HG03095 (cell line): Measurements from ENCODE around the gene PCDHGB6.
"Not testable (repeated sequence)": the region's sequence is repeated elsewhere in the genome, so short reads cannot be mapped to it uniquely, and the experiment has no call there.

ENCODE experiments used
- ATAC-seq: cut with Tn5 transposase; IDR thresholded peaks from one replicate; pipeline ENCODE4 v1.9.1; 2021; ENCODE audit warnings: moderate library complexity; ENCODE audit not compliant: unreplicated experiment

PCDHGB6 gene

GRCh38 chr5:141388661-141389060, 19.2 kb upstream of the PCDHGB6 start:
- ATAC-seq = no peak

DNA sequence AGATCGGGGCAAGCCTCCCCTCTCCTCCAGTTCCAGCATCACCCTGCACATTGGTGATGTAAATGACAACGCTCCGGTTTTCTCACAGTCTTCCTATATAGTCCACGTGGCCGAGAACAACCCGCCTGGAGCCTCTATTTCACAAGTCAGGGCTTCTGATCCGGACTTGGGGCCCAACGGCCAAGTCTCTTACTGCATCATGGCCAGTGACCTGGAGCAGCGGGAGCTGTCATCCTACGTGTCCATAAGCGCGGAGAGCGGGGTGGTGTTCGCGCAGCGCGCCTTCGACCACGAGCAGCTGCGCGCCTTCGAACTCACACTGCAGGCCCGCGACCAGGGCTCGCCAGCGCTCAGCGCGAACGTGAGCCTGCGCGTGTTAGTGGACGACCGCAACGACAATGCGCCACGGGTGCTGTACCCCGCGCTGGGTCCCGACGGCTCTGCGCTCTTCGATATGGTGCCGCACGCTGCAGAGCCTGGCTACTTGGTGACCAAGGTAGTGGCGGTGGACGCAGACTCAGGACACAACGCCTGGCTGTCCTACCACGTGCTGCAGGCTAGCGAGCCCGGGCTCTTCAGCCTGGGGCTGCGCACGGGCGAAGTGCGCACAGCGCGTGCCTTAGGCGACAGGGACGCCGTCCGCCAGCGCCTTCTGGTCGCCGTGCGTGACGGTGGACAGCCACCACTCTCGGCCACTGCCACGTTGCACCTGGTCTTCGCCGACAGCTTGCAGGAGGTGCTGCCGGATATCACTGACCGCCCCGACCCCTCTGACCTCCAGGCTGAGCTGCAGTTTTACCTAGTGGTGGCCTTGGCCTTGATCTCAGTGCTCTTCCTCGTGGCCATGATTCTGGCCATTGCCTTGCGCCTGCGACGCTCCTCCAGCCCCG, 18.4 kb upstream of the PCDHGB6 start:
- ATAC-seq = no peak

- no peak for ATAC-seq
Observed at GRCh38 chr5:141392429-141393198, 15.2 kb upstream of the PCDHGB6 start, which contains the start of gene PCDHGA8. Gene PCDHGA8 (plus strand): TSS chr5:141392633. CDS start chr5:141392814, 181 bp downstream.

DNA sequence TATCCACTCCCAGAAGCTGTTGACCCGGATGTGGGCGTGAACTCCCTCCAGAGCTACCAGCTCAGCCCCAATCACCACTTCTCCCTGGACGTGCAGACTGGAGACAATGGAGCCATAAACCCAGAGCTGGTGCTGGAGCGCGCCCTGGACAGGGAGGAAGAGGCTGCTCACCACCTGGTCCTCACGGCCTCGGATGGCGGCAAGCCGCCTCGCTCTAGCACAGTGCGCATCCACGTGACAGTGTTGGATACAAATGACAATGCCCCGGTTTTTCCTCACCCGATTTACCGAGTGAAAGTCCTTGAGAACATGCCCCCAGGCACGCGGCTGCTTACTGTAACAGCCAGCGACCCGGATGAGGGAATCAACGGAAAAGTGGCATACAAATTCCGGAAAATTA, 14.6 kb upstream of the PCDHGB6 start:
- ATAC-seq = no peak

DNA sequence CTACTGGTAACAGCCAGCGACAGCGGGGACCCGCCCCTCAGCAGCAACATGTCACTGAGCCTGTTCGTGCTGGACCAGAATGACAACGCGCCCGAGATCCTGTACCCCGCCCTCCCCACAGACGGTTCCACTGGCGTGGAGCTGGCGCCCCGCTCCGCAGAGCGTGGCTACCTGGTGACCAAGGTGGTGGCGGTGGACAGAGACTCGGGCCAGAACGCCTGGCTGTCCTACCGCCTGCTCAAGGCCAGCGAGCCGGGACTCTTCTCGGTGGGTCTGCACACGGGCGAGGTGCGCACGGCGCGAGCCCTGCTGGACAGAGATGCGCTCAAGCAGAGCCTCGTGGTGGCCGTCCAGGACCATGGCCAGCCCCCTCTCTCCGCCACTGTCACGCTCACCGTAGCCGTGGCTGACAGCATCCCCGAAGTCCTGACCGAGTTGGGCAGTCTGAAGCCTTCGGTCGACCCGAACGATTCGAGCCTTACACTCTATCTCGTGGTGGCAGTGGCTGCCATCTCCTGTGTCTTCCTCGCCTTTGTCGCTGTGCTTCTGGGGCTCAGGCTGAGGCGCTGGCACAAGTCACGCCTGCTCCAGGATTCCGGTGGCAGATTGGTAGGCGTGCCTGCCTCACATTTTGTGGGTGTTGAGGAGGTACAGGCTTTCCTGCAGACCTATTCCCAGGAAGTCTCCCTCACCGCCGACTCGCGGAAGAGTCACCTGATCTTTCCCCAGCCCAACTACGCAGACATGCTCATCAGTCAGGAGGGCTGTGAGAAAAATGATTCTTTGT, 13.2 kb upstream of the PCDHGB6 start:
- not testable (repeated sequence) for ATAC-seq

DNA sequence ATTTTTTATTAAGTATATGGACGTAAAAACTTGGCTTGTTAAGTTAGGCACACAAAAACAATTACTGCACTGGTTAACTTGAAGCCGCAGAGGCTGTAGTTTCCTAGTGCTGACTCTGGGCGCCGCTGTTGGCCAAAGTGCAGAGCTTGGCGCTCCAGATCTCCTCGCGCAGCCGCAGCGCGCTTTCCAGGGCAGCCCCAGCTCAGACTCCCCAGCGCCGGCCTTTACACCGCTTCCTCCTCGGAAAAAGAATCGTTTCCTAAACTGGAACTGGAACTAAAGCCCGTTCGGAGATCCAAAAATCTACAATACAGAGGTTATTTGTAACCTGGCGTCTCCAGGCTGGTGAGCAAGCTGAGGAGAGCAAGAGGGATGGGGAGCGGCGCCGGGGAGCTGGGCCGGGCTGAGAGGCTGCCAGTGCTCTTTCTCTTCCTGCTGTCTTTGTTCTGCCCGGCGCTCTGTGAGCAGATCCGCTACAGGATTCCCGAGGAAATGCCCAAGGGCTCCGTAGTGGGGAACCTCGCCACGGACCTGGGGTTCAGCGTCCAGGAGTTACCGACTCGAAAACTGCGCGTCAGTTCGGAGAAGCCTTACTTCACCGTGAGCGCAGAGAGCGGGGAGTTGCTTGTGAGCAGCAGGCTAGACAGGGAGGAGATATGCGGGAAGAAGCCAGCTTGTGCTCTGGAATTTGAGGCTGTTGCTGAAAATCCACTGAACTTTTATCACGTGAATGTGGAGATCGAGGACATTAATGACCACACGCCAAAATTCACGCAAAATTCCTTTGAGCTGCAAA, 9.9 kb upstream of the PCDHGB6 start, which contains the start of gene PCDHGB5:
Gene PCDHGB5 (plus strand): TSS at position 192 of the 796 bp plus-strand sequence. CDS start 181 bp downstream, at position 373.
- peak; percentile 91 for ATAC-seq

DNA sequence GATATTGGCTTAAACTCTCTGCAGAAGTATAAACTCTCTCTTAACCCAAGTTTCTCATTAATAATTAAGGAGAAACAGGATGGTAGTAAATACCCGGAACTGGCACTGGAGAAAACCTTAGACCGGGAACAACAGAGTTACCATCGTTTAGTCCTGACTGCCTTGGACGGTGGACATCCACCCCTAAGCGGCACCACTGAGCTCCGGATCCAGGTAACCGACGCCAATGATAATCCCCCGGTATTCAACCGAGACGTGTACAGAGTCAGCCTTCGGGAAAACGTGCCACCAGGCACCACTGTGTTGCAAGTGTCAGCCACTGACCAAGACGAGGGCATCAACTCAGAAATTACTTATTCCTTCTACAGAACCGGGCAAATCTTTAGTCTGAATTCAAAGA, 9.2 kb upstream of the PCDHGB6 start:
- ATAC-seq = no peak

- ATAC-seq = no peak
Observed at GRCh38 chr5:141399555-141400258, 8.1 kb upstream of the PCDHGB6 start.

DNA sequence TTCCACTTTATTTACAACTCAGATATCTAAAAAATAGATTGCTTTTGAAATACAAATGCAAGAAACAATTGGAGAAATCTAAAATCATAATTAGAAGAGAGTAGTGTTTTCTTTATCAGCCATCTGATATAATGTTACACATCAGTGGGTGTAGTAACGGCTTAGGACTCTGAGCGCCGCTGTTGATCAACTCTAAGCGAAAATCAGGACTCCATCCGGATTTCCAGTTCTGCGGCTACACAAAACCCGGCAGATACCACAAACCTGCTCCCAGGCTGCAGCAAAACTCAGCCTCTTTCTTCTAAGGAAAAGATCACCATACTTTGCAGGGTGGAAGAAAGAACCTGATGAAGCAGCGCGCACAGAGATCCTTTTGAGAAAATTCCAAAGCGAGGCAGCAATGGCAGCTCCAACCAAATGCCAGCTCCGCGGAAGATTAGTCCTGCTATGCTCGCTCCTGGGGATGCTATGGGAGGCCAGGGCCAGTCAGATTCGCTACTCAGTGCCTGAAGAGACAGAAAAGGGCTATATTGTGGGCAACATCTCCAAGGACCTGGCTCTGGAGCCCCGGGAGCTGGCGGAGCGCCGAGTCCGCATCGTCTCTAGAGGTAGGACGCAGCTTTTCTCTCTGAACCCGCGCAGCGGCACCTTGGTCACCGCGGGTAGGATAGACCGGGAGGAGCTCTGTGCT, 5.1 kb upstream of the PCDHGB6 start, which contains the start of gene PCDHGA9:
Gene PCDHGA9 (plus strand): TSS at position 226 of the 691 bp plus-strand sequence. CDS start 175 bp downstream, at position 401.
- ATAC-seq = no peak

DNA sequence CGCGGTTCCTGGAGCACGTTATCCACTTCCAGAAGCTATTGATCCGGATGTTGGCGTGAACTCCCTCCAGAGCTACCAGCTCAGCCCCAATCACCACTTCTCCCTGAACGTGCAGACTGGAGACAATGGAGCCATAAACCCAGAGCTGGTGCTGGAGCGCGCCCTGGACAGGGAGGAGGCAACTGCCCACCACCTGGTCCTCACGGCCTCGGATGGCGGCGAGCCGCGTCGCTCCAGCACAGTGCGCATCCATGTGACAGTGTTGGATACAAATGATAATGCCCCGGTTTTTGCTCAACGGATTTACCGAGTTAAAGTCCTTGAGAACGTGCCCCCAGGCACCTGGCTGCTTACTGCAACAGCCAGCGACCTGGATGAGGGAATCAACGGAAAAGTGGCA, 4.4 kb upstream of the PCDHGB6 start:
- no peak for ATAC-seq

- no peak for ATAC-seq
Observed at GRCh38 chr5:141409598-141410306, 1.9 kb downstream of the PCDHGB6 start.

DNA sequence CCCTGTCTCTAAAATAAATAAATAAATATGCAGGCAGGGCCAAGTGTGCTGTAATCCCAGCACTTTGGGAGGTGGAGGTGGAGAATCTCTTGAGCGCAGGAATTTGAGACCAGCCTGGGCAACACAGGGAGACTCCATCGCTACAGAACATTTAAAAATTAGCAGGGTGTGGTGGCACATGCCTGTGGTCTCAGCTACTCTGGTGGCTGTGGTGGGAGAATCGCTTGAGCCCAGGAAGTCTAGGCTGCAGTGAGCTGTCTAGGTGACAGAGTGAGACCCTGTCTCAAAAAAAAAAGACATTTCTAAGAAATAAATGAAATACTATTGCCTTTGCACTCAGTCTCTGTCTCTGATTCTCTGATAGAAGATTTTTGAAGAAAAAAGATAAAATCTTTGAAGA, 3.8 kb downstream of the PCDHGB6 start:
- no peak for ATAC-seq

DNA sequence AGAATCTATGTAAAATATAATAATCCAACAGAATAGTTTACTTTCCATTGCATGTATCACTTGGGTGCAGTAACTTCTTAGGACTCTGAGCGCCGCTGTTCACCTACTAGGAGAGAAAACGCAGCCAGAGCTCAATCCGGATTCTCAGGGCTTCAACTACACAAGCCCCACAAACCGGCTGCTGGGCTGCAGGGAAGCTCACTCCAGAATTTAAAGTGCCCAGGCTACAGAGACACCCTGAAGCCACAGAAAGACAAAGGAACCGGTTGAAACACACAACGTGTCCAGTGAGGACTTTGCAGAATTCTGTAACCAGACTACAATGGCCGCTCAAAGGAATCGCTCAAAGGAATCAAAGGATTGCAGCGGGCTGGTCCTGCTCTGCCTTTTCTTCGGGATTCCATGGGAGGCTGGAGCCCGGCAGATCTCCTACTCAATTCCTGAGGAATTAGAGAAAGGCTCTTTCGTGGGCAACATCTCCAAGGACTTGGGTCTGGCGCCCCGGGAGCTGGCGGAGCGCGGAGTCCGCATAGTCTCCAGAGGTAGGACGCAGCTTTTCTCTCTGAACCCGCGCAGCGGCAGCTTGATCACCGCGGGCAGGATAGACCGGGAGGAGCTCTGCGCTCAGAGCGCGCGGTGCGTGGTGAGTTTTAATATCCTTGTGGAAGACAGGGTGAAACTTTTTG, 5.2 kb downstream of the PCDHGB6 start, which contains the start of gene PCDHGA10:
Gene PCDHGA10 (plus strand): TSS at position 134 of the 686 bp plus-strand sequence. CDS start 189 bp downstream, at position 323.
- peak; percentile 63 for ATAC-seq

GRCh38 chr5:141413540-141414069, 5.8 kb downstream of the PCDHGB6 start:
- no peak for ATAC-seq

GRCh38 chr5:141414548-141415274, 6.9 kb downstream of the PCDHGB6 start:
- not testable (repeated sequence) for ATAC-seq

GRCh38 chr5:141415275-141415618, 7.4 kb downstream of the PCDHGB6 start:
- not testable (repeated sequence) for ATAC-seq
